ENCODE results near the gene CACNG7.

Gene CACNG7

DNA sequence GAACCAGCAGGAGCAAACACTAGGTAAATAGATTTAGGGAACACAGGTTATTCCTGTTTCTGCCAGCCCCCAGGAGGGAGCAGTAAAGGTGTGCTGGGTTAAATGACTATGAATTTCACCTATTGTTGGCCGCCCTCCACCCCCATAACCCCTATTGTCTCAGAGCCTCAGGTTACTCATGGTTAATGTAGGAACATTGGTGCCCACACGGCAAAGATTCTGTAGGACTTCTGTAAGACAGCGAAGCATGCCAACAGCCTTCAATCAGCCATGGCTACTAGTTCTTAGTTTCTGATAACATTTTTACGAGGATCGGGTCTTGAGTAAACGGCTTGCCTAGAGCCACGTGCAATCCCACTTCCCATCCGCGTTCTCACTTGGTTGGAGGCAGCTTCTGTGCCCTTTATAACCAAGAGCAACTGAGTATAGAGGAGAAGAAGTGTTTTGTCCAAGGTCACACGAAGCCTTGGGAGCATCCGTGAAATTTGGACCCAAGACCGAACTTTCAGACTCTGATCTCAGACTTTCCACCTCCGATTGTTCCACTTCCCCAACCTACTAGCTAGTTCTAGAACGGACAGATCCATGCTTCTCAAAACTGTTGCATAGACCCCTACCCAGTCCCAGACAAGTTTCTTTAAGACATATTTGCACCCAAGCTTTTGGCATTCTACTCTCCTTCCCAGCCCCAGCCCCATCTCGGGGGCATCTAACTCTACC is 48.5 kb downstream of the CACNG7 start:
- DNase-seq, result no peak

GRCh38 chr19:53958168-53958571 is 49.1 kb downstream of the CACNG7 start:
- DNase-seq, result no peak

DNA sequence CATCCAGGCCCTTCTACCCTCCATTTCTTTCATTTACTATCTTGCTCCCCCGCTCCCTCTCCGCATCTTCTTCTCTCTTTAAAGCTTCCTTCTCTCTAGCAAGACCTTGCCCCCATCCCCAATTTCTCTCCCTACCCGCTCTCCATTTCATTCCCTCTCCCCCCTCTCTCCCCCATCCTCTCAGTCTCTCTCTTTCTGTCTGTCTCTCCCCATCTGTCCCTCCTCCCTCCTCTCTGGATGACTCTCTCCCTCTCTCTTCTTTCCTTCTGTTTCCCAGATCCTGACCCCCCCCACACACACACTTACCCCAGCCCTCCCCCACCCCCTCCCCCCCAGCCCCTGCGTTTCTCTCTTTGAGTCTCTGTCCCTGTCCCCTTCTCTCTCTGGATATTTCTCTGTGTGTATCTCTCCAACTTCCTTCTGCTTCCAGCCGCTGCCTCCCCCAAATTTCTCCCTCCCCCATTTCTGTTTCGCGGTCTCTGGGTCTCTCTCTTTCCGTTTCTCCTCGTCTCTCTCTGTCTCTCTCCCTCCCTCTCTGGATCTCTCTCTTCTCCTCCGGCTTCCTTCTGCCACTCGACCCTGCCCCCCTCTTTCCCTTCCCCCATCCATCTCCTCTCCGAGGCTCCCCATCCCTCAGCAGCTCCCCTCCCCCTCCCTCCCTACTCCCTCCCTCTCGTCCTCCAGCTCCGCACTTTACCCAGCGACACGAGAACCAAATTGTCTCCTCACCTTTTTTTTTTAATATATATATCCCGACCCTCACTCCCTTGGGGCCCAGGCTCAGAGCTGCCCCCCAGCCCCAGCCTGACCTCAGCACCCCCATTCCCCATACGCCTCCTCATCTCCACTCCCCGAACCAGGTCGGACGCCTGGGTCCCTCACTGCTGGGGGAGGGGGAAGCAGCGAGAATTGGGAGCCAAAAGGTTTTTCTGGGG is 50.0 kb downstream of the CACNG7 start:
- DNase-seq, result no peak

DNA sequence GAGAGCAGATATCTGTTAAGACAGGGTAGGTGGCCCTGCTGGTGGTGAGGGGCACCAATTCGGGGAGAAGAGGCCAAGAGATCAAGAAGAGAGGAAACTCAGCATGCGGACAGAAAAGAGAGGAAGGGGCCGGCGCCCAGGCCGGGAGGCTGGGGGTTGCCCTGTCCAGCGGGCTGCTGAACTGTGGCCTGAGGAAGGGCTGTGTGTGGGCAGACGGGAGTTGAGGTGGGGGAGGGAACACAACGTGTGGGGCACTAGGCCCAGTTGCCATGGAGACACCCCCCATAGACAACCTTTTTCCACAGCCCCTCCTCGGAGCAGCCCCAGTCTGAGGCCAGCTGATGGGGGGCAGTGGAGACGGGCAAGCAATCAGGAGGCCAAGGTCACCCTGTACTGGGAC is 51.1 kb downstream of the CACNG7 start:
- no peak for DNase-seq

DNA sequence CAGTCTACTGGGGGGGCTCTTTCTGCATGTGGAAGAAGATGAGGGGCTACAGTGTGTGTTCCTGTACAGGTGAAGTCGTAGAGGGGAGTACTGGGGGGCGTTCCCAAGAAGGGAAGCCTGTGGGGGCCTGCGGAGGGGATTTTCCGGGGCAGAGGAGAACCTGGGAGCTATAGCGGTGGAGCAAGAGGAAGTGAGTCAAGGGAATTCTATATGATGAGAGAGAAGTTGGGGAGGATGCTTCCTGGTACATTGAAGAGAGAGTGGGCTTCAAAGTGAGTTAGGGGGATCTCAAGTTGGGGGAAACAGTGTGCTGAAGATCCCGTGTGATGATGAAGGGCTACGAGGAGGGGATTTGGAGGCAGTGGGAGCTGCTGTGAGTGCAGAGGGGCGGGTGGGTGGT is 51.8 kb downstream of the CACNG7 start:
- no peak for DNase-seq

DNA sequence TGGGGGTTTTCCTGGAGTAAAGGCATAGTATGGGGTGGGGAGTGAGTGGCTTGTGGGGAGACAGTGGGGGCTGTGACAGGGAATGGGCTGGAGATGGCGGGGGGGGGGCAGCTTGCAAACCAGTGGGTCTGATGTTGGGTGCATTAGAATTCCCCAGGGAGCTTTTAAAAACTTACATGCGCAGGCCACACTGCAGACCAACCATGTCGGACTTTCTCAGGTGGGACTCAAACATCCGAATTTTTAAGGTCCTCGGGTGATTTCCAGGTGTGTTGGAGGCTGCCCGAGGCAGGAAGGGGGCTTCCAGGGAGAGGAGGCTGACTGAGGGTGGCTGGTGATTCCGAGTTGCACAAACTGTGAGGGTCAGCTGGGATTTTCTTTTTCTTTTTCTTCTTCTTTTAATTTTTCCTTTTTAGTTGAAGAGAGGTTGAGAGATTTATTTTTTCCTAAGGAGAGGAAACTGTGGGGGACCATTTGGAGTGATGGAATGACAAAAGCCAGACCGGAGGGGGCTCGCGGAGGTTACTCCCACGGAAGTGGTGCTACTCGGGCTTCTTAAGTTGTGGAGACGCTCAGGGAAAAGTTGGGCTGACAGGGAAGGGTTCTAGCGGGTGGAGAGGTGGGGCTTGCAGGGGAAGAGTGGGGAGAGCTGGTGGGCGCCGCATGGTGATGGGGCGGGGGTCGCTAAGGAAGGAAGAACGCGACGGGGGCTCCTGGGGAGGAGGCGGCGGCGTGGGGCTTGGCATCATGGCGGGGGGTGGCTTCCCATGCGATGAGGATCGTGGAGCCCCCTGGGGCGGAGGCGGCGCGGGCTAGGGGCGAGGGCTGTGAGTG is 52.7 kb downstream of the CACNG7 start:
- no peak for DNase-seq

DNA sequence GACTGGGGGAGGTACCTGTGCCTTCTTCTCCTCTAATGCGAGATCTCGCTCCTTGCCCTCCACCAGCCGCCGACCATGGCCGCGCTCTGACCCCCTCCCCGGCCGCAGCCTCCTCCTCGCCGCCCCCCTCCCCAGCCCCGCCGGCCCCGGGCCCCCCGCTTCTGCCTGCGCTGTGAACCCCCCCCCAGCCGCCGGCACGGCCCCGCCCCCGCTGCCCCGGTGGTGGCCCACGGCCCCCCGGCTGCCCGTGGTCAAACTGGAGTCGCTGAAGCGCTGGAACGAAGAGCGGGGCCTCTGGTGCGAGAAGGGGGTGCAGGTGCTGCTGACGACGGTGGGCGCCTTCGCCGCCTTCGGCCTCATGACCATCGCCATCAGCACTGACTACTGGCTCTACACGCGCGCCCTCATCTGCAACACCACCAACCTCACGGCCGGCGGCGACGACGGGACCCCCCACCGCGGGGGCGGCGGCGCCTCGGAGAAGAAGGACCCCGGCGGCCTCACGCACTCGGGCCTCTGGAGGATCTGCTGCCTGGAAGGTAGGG is 53.9 kb downstream of the CACNG7 start, which contains the start of gene CACNG8:
Gene CACNG8 (plus strand): TSS at position 51 of the 545 bp plus-strand sequence.
- DNase-seq, result no peak

- DNase-seq, result no peak
Measured at GRCh38 chr19:53965091-53965490, 56.0 kb downstream of the CACNG7 start.

GRCh38 chr19:53966931-53967330 is 57.9 kb downstream of the CACNG7 start:
- no peak for DNase-seq

GRCh38 chr19:53969366-53969765 is 60.3 kb downstream of the CACNG7 start:
- DNase-seq, result no peak

DNA sequence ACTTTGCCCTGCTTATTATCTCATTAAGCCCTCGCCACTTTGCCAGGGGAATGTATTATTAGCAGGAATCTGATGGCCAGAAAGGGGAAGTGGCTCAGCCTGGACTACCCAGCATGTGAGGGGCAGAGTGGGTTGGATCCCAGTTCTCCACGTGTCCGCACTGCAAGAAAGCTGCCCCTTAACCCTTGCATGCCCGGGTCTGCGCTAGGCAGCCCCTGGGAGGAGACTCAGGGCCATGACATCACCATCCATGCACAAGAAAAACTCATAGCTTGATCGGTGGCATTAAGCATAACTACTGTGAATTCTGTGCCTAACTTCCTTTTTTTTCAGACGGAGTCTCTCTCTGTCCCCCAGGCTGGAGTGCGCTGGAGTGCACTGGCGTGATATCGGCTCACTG is 62.6 kb downstream of the CACNG7 start:
- no peak for DNase-seq

GRCh38 chr19:53977429-53977990 is 68.4 kb downstream of the CACNG7 start:
- DNase-seq, result peak; percentile 71

DNA sequence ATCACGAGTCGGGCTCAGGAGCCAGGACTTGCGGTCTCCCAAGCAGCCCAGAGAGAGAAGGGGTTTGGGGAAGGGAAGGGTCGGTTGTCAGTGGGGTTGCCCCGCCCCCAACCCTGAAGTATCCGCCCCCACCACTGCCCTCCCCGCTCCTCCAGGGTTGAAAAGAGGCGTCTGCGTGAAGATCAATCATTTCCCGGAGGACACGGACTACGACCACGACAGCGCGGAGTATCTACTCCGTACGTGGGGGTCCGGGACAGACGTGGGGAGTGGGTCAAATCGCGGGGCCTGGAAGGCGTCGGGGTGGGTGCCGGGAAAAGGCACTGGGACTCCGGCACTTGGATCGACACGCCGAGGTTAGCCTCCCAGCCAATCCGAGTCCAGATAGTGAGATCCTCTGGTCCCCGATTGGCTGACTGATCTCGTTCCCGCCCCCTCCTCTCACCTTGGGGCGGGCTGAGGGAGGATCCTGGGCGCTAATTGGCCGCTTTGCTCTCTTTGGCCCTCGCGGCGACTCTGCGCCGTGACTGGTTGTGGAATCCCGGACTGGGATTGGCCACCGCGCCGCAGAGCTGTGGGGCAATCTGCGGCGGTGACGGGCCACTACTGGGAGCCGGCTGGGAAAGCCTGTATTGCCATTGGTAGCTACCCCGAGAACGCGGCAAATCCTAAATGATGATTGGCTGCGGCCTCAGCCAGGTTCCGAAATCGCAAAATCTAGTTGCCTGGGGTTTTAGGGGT is 69.1 kb downstream of the CACNG7 start:
- peak; percentile 42 for DNase-seq

GRCh38 chr19:53978975-53979801 is 70.1 kb downstream of the CACNG7 start:
- no peak for DNase-seq

DNA sequence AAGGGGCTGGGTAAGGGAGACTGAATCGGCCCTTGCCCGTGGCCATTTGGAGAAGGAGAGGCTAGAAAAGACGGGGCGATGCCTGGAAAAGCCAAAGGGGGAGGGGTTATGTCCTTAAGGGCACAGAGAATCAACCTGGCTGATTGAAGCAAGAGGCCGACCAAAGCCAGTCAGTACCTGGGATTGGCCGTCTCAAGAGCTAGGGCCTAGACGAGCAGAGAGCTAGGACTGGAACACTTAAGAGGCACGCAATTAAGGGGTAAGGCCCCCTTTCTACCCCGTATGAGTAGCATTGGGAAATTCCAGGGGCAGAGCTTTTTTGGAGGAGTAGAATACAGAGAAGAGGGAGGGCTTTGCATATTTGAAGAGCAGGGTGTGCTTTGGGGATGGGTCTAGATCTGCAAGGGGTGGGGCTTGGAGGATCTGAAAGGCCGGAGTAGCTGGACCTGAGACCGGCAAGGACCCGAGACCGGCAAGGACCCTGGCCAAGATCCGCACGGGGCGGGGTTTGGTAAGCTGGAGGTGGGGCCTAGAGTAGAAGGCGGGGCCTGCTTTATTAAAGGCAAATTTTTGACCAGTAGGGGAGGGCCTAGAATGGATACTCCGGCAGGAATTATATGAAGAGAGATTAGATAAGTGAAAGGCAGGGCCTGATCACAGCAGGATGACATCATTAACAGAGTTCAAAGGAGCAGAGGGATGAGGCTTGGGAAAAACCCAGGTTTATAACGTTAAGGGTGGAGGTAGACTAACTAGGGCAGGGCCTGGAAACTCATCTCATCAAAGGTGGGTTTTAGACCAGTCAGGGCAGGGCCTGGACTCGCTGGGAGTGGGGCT is 71.7 kb downstream of the CACNG7 start:
- DNase-seq, result no peak

DNA sequence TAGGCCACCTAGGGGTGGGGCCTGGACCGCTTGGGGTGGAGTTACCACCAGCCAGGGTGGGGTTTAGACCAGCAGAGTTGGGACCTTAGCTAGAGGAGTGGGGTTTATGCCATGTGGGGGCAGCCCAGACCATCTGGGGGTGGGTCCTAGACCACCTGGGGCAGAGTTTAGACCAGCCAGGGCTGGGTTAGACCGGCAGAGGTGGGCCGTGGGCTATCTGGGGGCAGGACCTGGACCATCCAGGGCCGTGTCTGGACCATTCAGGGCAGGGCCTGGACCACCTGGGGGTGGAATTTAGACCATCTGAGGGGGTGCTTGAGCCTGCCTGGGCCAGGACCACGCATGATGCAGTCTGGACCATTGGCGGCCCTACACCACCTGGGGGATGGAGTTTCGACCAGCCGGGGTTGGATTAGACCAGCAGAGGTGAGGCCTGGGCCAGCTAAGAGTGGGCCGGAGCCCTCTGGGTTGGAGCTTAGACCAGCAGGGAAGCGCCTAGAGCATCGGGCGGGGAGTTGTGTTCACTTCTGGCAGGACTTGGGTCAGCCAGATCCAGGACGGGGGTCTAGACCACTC is 72.4 kb downstream of the CACNG7 start:
- no peak for DNase-seq

DNA sequence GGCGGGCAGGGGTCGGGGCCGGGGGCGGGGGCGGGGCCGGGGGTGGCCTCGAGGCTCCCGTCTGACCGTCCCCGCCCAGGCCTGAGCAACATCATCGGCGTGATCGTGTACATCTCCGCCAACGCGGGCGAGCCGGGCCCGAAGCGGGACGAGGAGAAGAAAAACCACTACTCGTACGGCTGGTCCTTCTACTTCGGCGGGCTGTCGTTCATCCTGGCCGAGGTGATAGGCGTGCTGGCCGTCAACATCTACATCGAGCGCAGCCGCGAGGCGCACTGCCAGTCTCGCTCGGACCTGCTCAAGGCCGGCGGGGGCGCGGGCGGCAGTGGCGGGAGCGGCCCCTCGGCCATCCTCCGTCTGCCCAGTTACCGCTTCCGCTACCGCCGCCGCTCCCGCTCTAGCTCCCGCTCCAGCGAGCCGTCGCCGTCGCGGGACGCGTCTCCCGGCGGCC is 72.9 kb downstream of the CACNG7 start:
- no peak for DNase-seq

- peak; percentile 18 for DNase-seq
Measured at GRCh38 chr19:53982611-53983010, 73.5 kb downstream of the CACNG7 start.
